NCI-H2081 treated with DMSO at 0.1 percent for 48 hours (cell line): ENCODE measurements around the gene STX18.
"Not testable (repeated sequence)": the region's sequence is repeated elsewhere in the genome, so short reads cannot be mapped to it uniquely, and the experiment has no call there.

Experiments
- DNase-seq: peaks from one replicate; lab custom pipeline; 2025; lab: John Stamatoyannopoulos, UW

The STX18 gene

GRCh38 chr4:4479366-4479765, 62.5 kb downstream of the STX18 start:
- DNase-seq = no peak

GRCh38 chr4:4477796-4478195, 64.1 kb downstream of the STX18 start:
- no peak for DNase-seq

- no peak for DNase-seq
Observed at GRCh38 chr4:4477391-4477790, 64.5 kb downstream of the STX18 start.

- DNase-seq = no peak
Observed at GRCh38 chr4:4474476-4474875, 67.4 kb downstream of the STX18 start.

GRCh38 chr4:4472344-4472958, 69.4 kb downstream of the STX18 start:
- no peak for DNase-seq

- DNase-seq = no peak
Observed at GRCh38 chr4:4471195-4471594, 70.7 kb downstream of the STX18 start.

- no peak for DNase-seq
Observed at GRCh38 chr4:4470208-4470607, 71.6 kb downstream of the STX18 start.

- DNase-seq = not testable (repeated sequence)
Observed at GRCh38 chr4:4465238-4465637, 76.6 kb downstream of the STX18 start.

- no peak for DNase-seq
Observed at GRCh38 chr4:4462970-4463369, 78.9 kb downstream of the STX18 start.

GRCh38 chr4:4461850-4462249, 80.0 kb downstream of the STX18 start:
- DNase-seq = no peak

- no peak for DNase-seq
Observed at GRCh38 chr4:4461178-4461577, 80.7 kb downstream of the STX18 start.

GRCh38 chr4:4460759-4461158, 81.1 kb downstream of the STX18 start:
- no peak for DNase-seq

GRCh38 chr4:4459181-4459580, 82.7 kb downstream of the STX18 start:
- no peak for DNase-seq

- no peak for DNase-seq
Observed at GRCh38 chr4:4457803-4458553, 83.9 kb downstream of the STX18 start.

- DNase-seq = no peak
Observed at GRCh38 chr4:4456816-4457578, 84.9 kb downstream of the STX18 start.

GRCh38 chr4:4456351-4456750, 85.5 kb downstream of the STX18 start:
- DNase-seq = no peak

GRCh38 chr4:4455210-4455865, 86.5 kb downstream of the STX18 start:
- DNase-seq = no peak

- DNase-seq = no peak
Observed at GRCh38 chr4:4446434-4446833, 95.4 kb downstream of the STX18 start.

GRCh38 chr4:4443821-4444220, 98.0 kb downstream of the STX18 start:
- no peak for DNase-seq

- no peak for DNase-seq
Observed at GRCh38 chr4:4440333-4441061, 101.4 kb downstream of the STX18 start.

GRCh38 chr4:4439782-4440181, 102.1 kb downstream of the STX18 start:
- no peak for DNase-seq

GRCh38 chr4:4438891-4439290, 103.0 kb downstream of the STX18 start:
- no peak for DNase-seq
